Measurements from ENCODE around the gene C5orf46.

C5orf46 gene

DNA sequence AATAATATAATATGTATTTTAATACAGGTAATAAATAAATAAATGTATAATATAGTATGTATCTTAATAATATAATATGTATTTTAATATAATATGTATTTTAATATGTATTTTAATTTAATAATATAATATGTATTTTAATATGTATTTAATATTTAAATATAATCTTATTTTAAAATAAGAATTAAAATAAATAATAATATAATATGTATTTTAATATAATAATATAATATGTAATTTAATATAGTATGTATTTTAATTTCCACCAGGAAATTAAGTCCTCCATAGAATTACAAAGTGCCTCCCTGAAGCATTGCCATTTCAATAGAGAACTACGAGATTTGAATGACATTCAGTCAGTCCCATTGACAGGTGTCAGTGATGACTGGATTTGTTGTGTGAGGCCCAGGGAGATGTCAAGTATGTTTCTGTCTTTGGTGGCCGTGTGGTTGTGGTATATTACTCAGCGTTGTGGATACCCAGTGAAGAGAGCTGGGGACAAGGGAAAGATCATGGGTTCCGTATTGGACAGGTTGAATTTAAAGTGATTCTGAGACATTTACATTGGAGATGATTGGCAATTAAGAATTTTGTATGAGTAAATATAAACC is 14.2 kb upstream of the C5orf46 start:
- Histone ChIP-seq H3K9ac (ENCODE audit: low read depth, low read length) (no peak overlapping the region), H3K27me3 (ENCODE audit: control insufficient read depth, insufficient read depth, low read length) (no peaks in the 10 kb centered on the region), H3K4me1 (ENCODE audit: control insufficient read depth, insufficient read depth, low read length) (peaks cover 5% of the 10 kb centered on the region; the same call in 1 of the 2 replicates), H3K9me3 (ENCODE audit: control insufficient read depth, insufficient read depth, low read length) (no peaks in the 10 kb centered on the region), H3K27ac (ENCODE audit: low read depth, low read length) (no peak overlapping the region), H3K36me3 (ENCODE audit: control insufficient read depth, insufficient read depth, low read length) (no peaks in the 10 kb centered on the region), H3K4me3 (ENCODE audit: low read depth, low read length) (no peak overlapping the region)

DNA sequence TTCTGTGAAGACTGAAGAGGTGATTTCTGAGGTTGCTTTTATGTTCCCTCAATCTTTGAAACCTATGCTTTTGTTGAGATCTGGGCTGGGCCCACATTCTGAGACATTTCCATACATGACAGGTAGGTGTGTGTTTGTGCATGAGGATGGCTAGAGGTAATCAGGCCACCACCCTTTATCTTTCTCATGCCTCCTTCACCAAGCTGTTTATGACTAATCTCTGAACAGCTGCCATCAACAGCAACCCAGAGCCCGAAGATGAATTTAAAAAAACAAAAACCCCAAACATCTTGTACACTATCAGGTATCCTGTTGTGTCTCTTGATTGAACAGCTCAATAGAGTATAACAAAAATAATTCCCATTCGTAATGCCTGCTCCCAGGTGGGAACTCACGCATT is 12.6 kb upstream of the C5orf46 start:
- H3K9me3 ChIP-seq (ENCODE audit: control insufficient read depth, insufficient read depth, low read length): no peaks in the 10 kb centered on the region
- no peak overlapping the region for H3K4me3 ChIP-seq (ENCODE audit: low read depth, low read length)
- H3K36me3 ChIP-seq (ENCODE audit: control insufficient read depth, insufficient read depth, low read length): no peaks in the 10 kb centered on the region
- no peak overlapping the region for H3K27ac ChIP-seq (ENCODE audit: low read depth, low read length)
- no peak overlapping the region for H3K9ac ChIP-seq (ENCODE audit: low read depth, low read length)
- H3K27me3 ChIP-seq (ENCODE audit: control insufficient read depth, insufficient read depth, low read length): no peaks in the 10 kb centered on the region
- H3K4me1 ChIP-seq (ENCODE audit: control insufficient read depth, insufficient read depth, low read length): no peaks in the 10 kb centered on the region

DNA sequence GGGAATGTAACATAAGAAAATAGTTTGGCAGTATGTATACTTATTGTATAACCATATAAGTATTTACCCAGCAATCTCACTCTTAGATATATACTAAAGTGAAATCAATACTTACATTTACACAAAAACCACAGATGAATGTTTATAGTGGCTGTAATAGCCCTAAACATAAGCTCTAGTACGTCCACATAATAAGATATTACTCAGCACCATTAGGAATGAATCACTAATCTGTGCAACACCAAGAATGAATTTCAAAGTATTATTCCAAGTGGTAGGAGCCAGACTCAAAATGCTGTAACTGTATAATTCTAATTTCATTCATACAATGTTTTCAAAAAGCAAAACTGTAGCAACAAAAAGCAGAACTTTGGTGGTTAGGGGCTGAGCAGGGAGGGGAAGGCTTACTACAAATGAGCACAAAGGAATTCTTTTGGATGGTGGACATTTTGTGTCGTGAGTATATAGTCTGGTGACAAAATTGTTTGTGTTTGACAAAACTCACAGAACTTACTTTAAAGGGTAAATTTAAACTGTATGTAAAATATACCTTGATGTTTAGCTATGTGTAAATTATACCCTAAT is 11.9 kb upstream of the C5orf46 start:
- H3K4me1 ChIP-seq (ENCODE audit: control insufficient read depth, insufficient read depth, low read length): no peaks in the 10 kb centered on the region
- no peak overlapping the region for H3K27ac ChIP-seq (ENCODE audit: low read depth, low read length)
- no peaks in the 10 kb centered on the region for H3K9me3 ChIP-seq (ENCODE audit: control insufficient read depth, insufficient read depth, low read length)
- no peaks in the 10 kb centered on the region for H3K36me3 ChIP-seq (ENCODE audit: control insufficient read depth, insufficient read depth, low read length)
- no peak overlapping the region for H3K4me3 ChIP-seq (ENCODE audit: low read depth, low read length)
- H3K9ac ChIP-seq (ENCODE audit: low read depth, low read length): no peak overlapping the region
- H3K27me3 ChIP-seq (ENCODE audit: control insufficient read depth, insufficient read depth, low read length): no peaks in the 10 kb centered on the region

DNA sequence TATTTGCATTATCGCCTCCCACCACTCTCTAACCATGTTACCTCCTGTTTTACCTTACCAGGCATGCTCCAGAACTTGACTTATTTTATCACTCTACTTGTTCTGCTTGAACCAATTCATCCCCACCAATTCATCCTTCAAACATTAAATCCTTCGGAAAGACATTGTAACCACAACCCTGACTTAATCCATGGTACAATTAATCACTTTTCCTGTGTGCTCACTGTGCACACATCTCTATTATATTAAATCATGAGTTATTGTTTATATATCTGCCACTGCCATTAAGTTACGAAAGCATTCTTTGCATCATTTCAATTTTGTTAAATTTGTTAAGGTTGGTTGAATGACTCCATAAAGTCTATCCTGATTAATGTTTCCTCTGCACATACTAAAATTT is 7.4 kb upstream of the C5orf46 start:
- Histone ChIP-seq H3K27ac (ENCODE audit: low read depth, low read length) (no peak overlapping the region), H3K27me3 (ENCODE audit: control insufficient read depth, insufficient read depth, low read length) (no peaks in the 10 kb centered on the region), H3K4me3 (ENCODE audit: low read depth, low read length) (no peak overlapping the region), H3K9ac (ENCODE audit: low read depth, low read length) (no peak overlapping the region), H3K36me3 (ENCODE audit: control insufficient read depth, insufficient read depth, low read length) (no peaks in the 10 kb centered on the region), H3K9me3 (ENCODE audit: control insufficient read depth, insufficient read depth, low read length) (no peaks in the 10 kb centered on the region), H3K4me1 (ENCODE audit: control insufficient read depth, insufficient read depth, low read length) (no peaks in the 10 kb centered on the region)

DNA sequence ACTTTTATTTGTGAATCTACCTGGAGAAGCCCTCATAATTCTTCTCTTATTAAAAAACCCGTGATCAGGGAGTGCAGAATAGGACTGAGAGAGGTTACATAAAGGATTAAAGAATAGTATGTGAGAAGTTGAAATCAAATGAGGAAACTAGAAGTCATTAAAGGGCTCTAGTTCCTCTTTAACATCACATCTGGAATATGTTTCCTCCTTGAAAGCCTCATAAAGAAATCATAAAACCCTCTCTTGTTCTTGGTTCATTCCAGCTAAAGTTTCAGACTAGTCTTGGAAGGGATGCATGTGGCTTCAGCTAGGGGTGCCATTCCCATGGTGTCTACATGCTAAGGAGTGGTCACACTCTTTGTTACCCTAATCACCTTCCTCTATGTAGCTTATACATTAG is 5.7 kb upstream of the C5orf46 start:
- no peaks in the 10 kb centered on the region for H3K9me3 ChIP-seq (ENCODE audit: control insufficient read depth, insufficient read depth, low read length)
- no peak overlapping the region for H3K4me3 ChIP-seq (ENCODE audit: low read depth, low read length)
- H3K36me3 ChIP-seq (ENCODE audit: control insufficient read depth, insufficient read depth, low read length): no peaks in the 10 kb centered on the region
- no peak overlapping the region for H3K9ac ChIP-seq (ENCODE audit: low read depth, low read length)
- no peaks in the 10 kb centered on the region for H3K27me3 ChIP-seq (ENCODE audit: control insufficient read depth, insufficient read depth, low read length)
- H3K27ac ChIP-seq (ENCODE audit: low read depth, low read length): no peak overlapping the region
- H3K4me1 ChIP-seq (ENCODE audit: control insufficient read depth, insufficient read depth, low read length): no peaks in the 10 kb centered on the region

DNA sequence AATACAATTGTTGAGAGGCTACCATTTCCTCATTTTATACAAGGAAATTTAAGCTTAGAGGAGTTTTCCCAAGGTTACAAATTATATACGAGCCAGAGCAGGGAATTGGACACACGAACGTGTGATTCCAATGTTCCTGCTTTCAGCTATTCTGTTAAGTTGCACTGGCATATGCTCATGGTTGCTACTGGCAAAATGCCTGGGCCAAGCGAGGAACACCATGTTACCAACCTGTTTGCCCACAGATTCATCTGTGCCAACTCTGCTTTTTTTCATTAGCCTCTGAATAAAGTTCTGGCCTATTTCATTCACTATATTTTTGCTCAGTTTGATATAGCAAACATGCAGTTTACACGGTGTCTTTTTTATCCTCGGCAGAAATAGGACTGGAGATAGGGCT is 5.1 kb upstream of the C5orf46 start:
- Histone ChIP-seq H3K9me3 (ENCODE audit: control insufficient read depth, insufficient read depth, low read length) (no peaks in the 10 kb centered on the region), H3K9ac (ENCODE audit: low read depth, low read length) (no peak overlapping the region), H3K27ac (ENCODE audit: low read depth, low read length) (no peak overlapping the region), H3K4me1 (ENCODE audit: control insufficient read depth, insufficient read depth, low read length) (no peaks in the 10 kb centered on the region), H3K36me3 (ENCODE audit: control insufficient read depth, insufficient read depth, low read length) (no peaks in the 10 kb centered on the region), H3K27me3 (ENCODE audit: control insufficient read depth, insufficient read depth, low read length) (no peaks in the 10 kb centered on the region), H3K4me3 (ENCODE audit: low read depth, low read length) (no peak overlapping the region)

DNA sequence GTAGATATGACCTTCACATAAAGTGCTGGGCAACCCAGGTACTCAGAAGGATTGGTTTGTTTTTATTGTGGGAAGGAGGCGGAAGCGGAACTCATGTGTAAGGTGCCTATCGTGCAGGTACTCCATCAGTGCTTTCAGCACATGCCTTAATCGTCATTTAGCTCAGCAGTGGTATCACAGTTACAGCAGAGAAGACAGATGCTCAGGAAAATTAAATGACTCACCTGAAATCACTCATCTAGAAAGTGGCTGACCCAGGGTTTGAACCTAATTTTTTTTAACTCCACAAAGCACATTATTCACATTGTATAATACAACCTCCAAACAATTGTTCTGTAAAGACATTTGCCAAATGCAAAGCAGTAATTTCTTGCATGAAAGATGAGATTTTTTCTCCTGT is 2.2 kb downstream of the C5orf46 start:
- H3K9ac ChIP-seq (ENCODE audit: low read depth, low read length): no peak overlapping the region
- peaks cover 6% of the 10 kb centered on the region for H3K4me1 ChIP-seq (ENCODE audit: control insufficient read depth, insufficient read depth, low read length)
- H3K9me3 ChIP-seq (ENCODE audit: control insufficient read depth, insufficient read depth, low read length): no peaks in the 10 kb centered on the region
- H3K36me3 ChIP-seq (ENCODE audit: control insufficient read depth, insufficient read depth, low read length): no peaks in the 10 kb centered on the region
- no peaks in the 10 kb centered on the region for H3K27me3 ChIP-seq (ENCODE audit: control insufficient read depth, insufficient read depth, low read length)
- H3K4me3 ChIP-seq (ENCODE audit: low read depth, low read length): no peak overlapping the region
- no peak overlapping the region for H3K27ac ChIP-seq (ENCODE audit: low read depth, low read length)

DNA sequence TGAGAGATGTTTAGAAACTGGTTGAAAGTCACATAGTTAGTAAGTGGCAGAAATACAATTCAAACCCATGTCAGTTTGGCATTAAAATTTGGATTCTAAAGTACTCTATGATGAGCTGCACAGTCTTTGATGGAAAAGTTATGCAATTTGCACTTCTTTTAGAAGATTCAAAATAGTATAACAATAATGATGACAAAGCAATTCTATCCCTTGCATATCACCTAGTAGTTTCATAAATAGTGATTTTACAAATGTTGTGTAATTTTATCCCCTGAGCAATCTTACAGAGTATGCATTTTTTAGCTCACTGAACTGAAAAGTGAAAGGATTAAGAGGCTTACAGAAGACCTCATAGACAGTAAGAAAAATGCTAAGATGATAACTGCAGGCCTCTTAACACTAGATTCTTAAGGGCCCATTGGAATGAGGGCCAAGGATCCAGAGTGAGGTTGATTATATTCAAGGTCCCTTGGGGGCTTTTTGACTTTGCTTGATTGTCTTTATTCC is 3.7 kb downstream of the C5orf46 start:
- Histone ChIP-seq H3K9ac (ENCODE audit: low read depth, low read length) (no peak overlapping the region), H3K36me3 (ENCODE audit: control insufficient read depth, insufficient read depth, low read length) (no peaks in the 10 kb centered on the region), H3K4me3 (ENCODE audit: low read depth, low read length) (no peak overlapping the region), H3K27ac (ENCODE audit: low read depth, low read length) (no peak overlapping the region), H3K9me3 (ENCODE audit: control insufficient read depth, insufficient read depth, low read length) (no peaks in the 10 kb centered on the region), H3K4me1 (ENCODE audit: control insufficient read depth, insufficient read depth, low read length) (peaks cover 6% of the 10 kb centered on the region), H3K27me3 (ENCODE audit: control insufficient read depth, insufficient read depth, low read length) (no peaks in the 10 kb centered on the region)

DNA sequence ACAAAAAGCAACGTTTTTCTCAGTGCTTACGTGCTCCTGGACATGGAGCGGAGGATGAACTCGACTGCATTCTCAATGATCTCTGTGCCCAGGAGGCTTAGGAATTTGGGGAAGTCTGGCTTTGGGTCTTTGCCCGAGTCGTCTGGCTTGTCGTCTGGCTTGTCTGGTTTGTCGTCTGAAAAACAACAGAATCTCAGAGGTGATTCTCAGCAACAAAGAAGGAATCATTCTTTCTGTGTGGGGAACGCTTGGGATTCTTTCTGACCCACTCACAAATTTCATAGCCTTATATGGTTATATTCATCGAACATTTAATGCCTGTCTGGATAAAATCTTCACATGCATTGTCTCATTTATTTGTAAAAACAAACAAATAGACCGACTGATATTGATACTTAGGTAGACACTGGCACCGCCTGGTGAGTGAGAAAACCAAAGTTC is 4.7 kb downstream of the C5orf46 start:
- no peak overlapping the region for H3K27ac ChIP-seq (ENCODE audit: low read depth, low read length)
- H3K36me3 ChIP-seq (ENCODE audit: control insufficient read depth, insufficient read depth, low read length): no peaks in the 10 kb centered on the region
- H3K9ac ChIP-seq (ENCODE audit: low read depth, low read length): no peak overlapping the region

DNA sequence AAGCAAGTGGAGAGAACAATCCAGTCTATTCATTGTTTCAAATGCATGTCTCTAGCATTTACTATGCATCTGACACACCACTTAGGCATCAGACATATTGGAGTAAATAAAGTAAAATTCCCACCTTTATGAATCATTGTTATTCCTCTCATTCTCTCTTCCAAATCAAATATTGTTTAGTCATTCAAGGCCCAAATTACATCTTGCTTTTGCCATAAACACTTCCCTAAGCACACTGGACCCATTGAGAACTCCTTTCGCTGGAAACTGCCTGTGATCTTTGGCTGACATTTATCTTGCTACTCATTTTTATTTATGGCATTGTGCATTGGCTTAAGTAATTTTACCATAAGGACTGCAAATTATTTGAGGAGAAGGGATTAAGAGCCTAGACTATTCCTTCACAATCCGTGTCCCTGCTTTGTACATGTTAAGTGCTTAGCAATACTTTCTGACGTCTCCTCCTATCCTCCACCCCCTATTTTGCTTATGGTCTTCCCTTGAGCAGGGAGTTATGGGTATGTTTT is 7.4 kb downstream of the C5orf46 start:
- Histone ChIP-seq H3K36me3 (ENCODE audit: control insufficient read depth, insufficient read depth, low read length) (no peaks in the 10 kb centered on the region), H3K27ac (ENCODE audit: low read depth, low read length) (no peak overlapping the region), H3K9me3 (ENCODE audit: control insufficient read depth, insufficient read depth, low read length) (no peaks in the 10 kb centered on the region), H3K9ac (ENCODE audit: low read depth, low read length) (no peak overlapping the region), H3K4me3 (ENCODE audit: low read depth, low read length) (no peak overlapping the region), H3K4me1 (ENCODE audit: control insufficient read depth, insufficient read depth, low read length) (peaks cover 6% of the 10 kb centered on the region), H3K27me3 (ENCODE audit: control insufficient read depth, insufficient read depth, low read length) (no peaks in the 10 kb centered on the region)

More for the DNA sequence above, 4.7 kb downstream of the C5orf46 start:
- Histone ChIP-seq H3K4me1 (ENCODE audit: control insufficient read depth, insufficient read depth, low read length) (peaks cover 6% of the 10 kb centered on the region), H3K9me3 (ENCODE audit: control insufficient read depth, insufficient read depth, low read length) (no peaks in the 10 kb centered on the region), H3K4me3 (ENCODE audit: low read depth, low read length) (no peak overlapping the region), H3K27me3 (ENCODE audit: control insufficient read depth, insufficient read depth, low read length) (no peaks in the 10 kb centered on the region)

DNA sequence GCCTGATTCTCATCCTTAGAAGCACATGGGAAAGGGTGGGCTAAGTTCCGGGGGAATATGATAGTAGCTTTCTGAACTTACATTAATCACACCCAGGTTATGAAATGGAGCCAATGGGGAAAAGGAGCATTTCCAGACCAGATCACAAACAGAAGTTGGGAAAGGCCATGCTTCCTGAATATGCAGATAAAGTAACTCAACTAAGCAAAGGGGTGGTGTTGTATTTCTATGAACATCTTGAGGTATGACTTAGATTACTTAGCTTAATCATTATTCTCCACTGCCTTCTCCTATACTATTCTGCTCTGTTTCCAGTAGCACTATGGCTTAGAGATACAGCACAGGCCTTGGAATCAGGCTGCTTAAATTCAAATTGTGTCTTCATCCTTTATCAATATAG is 10.5 kb downstream of the C5orf46 start:
- H3K9me3 ChIP-seq (ENCODE audit: control insufficient read depth, insufficient read depth, low read length): no peaks in the 10 kb centered on the region
- H3K9ac ChIP-seq (ENCODE audit: low read depth, low read length): no peak overlapping the region
- no peak overlapping the region for H3K27ac ChIP-seq (ENCODE audit: low read depth, low read length)
- 0 out of 2 replicates have a peak, but pooled peaks cover 4% of the 10 kb centered on the region for H3K4me1 ChIP-seq (ENCODE audit: control insufficient read depth, insufficient read depth, low read length)
- no peak overlapping the region for H3K4me3 ChIP-seq (ENCODE audit: low read depth, low read length)
- H3K27me3 ChIP-seq (ENCODE audit: control insufficient read depth, insufficient read depth, low read length): no peaks in the 10 kb centered on the region
- H3K36me3 ChIP-seq (ENCODE audit: control insufficient read depth, insufficient read depth, low read length): no peaks in the 10 kb centered on the region

Measured in HUES48 (cell line).